ENCODE data around the gene CREB5. TPM values are rescaled to one million over a fixed set of nuclear protein-coding genes. Genes with fewer than 3 reads are reported as not detected.

The CREB5 gene
- total RNA-seq, 2 experiments from 2014 or later = 0.19 to 0.22 TPM

- ATAC-seq (ENCODE audit: poor library complexity) = no peak
- TF ChIP-seq CTCF (IDR thresholded peaks at IDR 0.05) = no peak
Observed at GRCh38 chr7:28369523-28369922, 42.8 kb upstream of the CREB5 start.

GRCh38 chr7:28371846-28372245 lies 40.5 kb upstream of the CREB5 start:
- Mint-ChIP-seq H3K27ac (no peak overlapping the region), H3K4me3 (no peak overlapping the region), H3K4me1 (ENCODE audit: low read depth) (no peaks in the 10 kb centered on the region), H3K27me3 (peaks cover 12% of the 10 kb centered on the region), H3K36me3 (ENCODE audit: low read depth) (no peaks in the 10 kb centered on the region), H3K9me3 (no peaks in the 10 kb centered on the region)
- ChIA-PET CTCF (no interaction called here), POLR2A (interaction anchor here (1.0 kb wide), 1 partner anchor 7 kb away, joined by 3 read pairs; no protein-coding TSS in a partner anchor)
- Histone ChIP-seq H3K27me3 (ENCODE audit: control insufficient read depth in 1 of 2, insufficient read depth in 2 of 2, low read length in 2 of 2) (no peaks in the 10 kb centered on the region), H3K4me1 (ENCODE audit: insufficient read depth, low read length) (no peaks in the 10 kb centered on the region), H3K4me3 (ENCODE audit: low read length) (no peak overlapping the region), H3K36me3 (ENCODE audit: insufficient read depth, low read length) (no peaks in the 10 kb centered on the region), H3K9me3 (ENCODE audit: control insufficient read depth in 1 of 2, insufficient read depth in 1 of 2, low read length in 2 of 2) (no peaks in the 10 kb centered on the region), H3K27ac (ENCODE audit: low read depth in 1 of 2, low read length in 2 of 2) (no peak overlapping the region)
- intact Hi-C loops (cut with DNase I, micrococcal nuclease) = no loop called here
- no peak for TF ChIP-seq CTCF (IDR thresholded peaks at IDR 0.05)
- no peak for ATAC-seq (ENCODE audit: poor library complexity)
- no peak for DNase-seq

More at GRCh38 chr7:28369523-28369922, 42.8 kb upstream of the CREB5 start:
- ChIA-PET CTCF (interaction anchor here (1.6 kb wide), 1 partner anchor 10 kb away, joined by 3 read pairs; no protein-coding TSS in a partner anchor), POLR2A (no interaction called here)
- no peak overlapping the region for H3K27ac ChIP-seq (ENCODE audit: low read depth in 1 of 2, low read length in 2 of 2)
- no peaks in the 10 kb centered on the region for H3K9me3 ChIP-seq (ENCODE audit: control insufficient read depth in 1 of 2, insufficient read depth in 1 of 2, low read length in 2 of 2)
- intact Hi-C loops (cut with DNase I, micrococcal nuclease) = no loop called here
- H3K4me1 ChIP-seq (ENCODE audit: insufficient read depth, low read length) = no peaks in the 10 kb centered on the region
- H3K36me3 Mint-ChIP-seq (ENCODE audit: low read depth) = no peaks in the 10 kb centered on the region
- no peaks in the 10 kb centered on the region for H3K27me3 ChIP-seq (ENCODE audit: control insufficient read depth in 1 of 2, insufficient read depth in 2 of 2, low read length in 2 of 2)
- no peaks in the 10 kb centered on the region for H3K4me1 Mint-ChIP-seq (ENCODE audit: low read depth)
- H3K27ac Mint-ChIP-seq = no peak overlapping the region
- no peak overlapping the region for H3K4me3 Mint-ChIP-seq
- DNase-seq = no peak
- no peaks in the 10 kb centered on the region for H3K36me3 ChIP-seq (ENCODE audit: insufficient read depth, low read length)
- H3K9me3 Mint-ChIP-seq = peaks cover 9% of the 10 kb centered on the region
- H3K4me3 ChIP-seq (ENCODE audit: low read length) = no peak overlapping the region
- peaks cover 10% of the 10 kb centered on the region for H3K27me3 Mint-ChIP-seq

GRCh38 chr7:28373990-28374389 lies 38.3 kb upstream of the CREB5 start:
- H3K36me3 Mint-ChIP-seq (ENCODE audit: low read depth) = no peaks in the 10 kb centered on the region
- intact Hi-C loops (cut with DNase I, micrococcal nuclease) = no loop called here
- no peak for DNase-seq
- no peaks in the 10 kb centered on the region for H3K4me1 Mint-ChIP-seq (ENCODE audit: low read depth)
- H3K36me3 ChIP-seq (ENCODE audit: insufficient read depth, low read length) = no peaks in the 10 kb centered on the region
- H3K27me3 ChIP-seq (ENCODE audit: control insufficient read depth in 1 of 2, insufficient read depth in 2 of 2, low read length in 2 of 2) = no peaks in the 10 kb centered on the region
- H3K9me3 ChIP-seq (ENCODE audit: control insufficient read depth in 1 of 2, insufficient read depth in 1 of 2, low read length in 2 of 2) = no peaks in the 10 kb centered on the region
- H3K4me3 Mint-ChIP-seq = no peak overlapping the region
- H3K27ac Mint-ChIP-seq = no peak overlapping the region
- no peak overlapping the region for H3K27ac ChIP-seq (ENCODE audit: low read depth in 1 of 2, low read length in 2 of 2)
- ChIA-PET CTCF (no interaction called here), POLR2A (no interaction called here)
- H3K4me3 ChIP-seq (ENCODE audit: low read length) = no peak overlapping the region
- no peaks in the 10 kb centered on the region for H3K9me3 Mint-ChIP-seq
- no peak for ATAC-seq (ENCODE audit: poor library complexity)
- H3K27me3 Mint-ChIP-seq = peaks cover 11% of the 10 kb centered on the region
- no peak for TF ChIP-seq CTCF (IDR thresholded peaks at IDR 0.05)
- H3K4me1 ChIP-seq (ENCODE audit: insufficient read depth, low read length) = no peaks in the 10 kb centered on the region
